GM13977 (cell line): ENCODE measurements around the gene PCDHGA12.
"Not testable (repeated sequence)": the region's sequence is repeated elsewhere in the genome, so short reads cannot be mapped to it uniquely, and the experiment has no call there.

ENCODE experiments used
- DNase-seq: peaks from one replicate; pipeline ENCODE4 v3.0.0; 2012; ENCODE audit warnings: low spot score
- CTCF ChIP-seq: IDR thresholded peaks from 2 replicates; pipeline ENCODE4 v1.5.1; 2012; ENCODE audit warnings: mild to moderate bottlenecking, control low read depth; ENCODE audit not compliant: insufficient read depth; ENCODE audit errors: extremely low read depth, missing control alignments
- in situ Hi-C: fragments of 300-500 bp; cut with MboI; formaldehyde crosslinking; loops from one replicate; pipeline ENCODE4 v1.12.0; 2022; ENCODE audit warnings: low sequenced_read_pairs, low pct_unique_long_range_greater_than_20kb, mixed read lengths, inconsistent platforms; ENCODE audit not compliant: unreplicated experiment

PCDHGA12 gene

DNA sequence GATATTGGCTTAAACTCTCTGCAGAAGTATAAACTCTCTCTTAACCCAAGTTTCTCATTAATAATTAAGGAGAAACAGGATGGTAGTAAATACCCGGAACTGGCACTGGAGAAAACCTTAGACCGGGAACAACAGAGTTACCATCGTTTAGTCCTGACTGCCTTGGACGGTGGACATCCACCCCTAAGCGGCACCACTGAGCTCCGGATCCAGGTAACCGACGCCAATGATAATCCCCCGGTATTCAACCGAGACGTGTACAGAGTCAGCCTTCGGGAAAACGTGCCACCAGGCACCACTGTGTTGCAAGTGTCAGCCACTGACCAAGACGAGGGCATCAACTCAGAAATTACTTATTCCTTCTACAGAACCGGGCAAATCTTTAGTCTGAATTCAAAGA is 31.7 kb upstream of the PCDHGA12 start:
- DNase-seq: no peak
- TF ChIP-seq CTCF: no peak
- in situ Hi-C loops: no loop called here

- no peak for DNase-seq
- in situ Hi-C loops: no loop called here
- TF ChIP-seq CTCF: no peak
Observed at GRCh38 chr5:141399555-141400258, 30.6 kb upstream of the PCDHGA12 start.

- in situ Hi-C loops: no loop called here
- peak; percentile 41 for TF ChIP-seq CTCF
- peak; percentile 68 for DNase-seq
Observed at GRCh38 chr5:141402553-141403243, 27.6 kb upstream of the PCDHGA12 start, which contains the start of gene PCDHGA9. Gene PCDHGA9 (plus strand): TSS chr5:141402778. CDS start chr5:141402953, 175 bp downstream.

- DNase-seq: no peak
- in situ Hi-C loops: no loop called here
- TF ChIP-seq CTCF: no peak
Observed at GRCh38 chr5:141403387-141403786, 26.9 kb upstream of the PCDHGA12 start.

DNA sequence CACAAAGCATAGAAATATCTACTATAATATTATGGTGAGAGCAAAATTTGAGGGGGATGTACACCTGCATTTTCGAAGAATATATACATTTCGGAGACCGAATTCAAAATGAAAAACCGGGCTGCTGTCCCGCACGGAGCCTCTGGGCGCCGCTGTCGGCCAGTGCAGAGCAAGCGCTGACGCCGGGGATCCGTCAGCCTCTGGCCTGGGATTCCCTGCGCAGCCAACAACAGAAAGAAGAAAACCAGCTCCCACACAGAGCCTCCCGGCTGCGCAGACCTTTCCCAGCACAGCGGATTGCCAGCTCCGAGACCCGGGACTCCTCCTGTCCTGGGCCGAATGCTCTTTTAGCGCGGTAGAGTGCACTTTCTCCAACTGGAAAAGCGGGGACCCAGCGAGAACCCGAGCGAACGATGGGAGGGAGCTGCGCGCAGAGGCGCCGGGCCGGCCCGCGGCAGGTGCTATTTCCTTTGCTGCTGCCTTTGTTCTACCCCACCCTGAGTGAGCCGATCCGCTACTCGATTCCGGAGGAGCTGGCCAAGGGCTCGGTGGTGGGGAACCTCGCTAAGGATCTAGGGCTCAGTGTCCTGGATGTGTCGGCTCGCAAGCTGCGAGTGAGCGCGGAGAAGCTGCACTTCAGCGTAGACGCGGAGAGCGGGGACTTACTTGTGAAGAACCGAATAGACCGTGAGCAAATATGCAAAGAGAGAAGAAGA is 22.4 kb upstream of the PCDHGA12 start, which contains the start of gene PCDHGB6:
Gene PCDHGB6 (plus strand): TSS at position 232 of the 716 bp plus-strand sequence. CDS start 182 bp downstream, at position 414.
- in situ Hi-C loops: not testable (repeated sequence)
- TF ChIP-seq CTCF: peak; percentile 66
- DNase-seq: peak; percentile 68

DNA sequence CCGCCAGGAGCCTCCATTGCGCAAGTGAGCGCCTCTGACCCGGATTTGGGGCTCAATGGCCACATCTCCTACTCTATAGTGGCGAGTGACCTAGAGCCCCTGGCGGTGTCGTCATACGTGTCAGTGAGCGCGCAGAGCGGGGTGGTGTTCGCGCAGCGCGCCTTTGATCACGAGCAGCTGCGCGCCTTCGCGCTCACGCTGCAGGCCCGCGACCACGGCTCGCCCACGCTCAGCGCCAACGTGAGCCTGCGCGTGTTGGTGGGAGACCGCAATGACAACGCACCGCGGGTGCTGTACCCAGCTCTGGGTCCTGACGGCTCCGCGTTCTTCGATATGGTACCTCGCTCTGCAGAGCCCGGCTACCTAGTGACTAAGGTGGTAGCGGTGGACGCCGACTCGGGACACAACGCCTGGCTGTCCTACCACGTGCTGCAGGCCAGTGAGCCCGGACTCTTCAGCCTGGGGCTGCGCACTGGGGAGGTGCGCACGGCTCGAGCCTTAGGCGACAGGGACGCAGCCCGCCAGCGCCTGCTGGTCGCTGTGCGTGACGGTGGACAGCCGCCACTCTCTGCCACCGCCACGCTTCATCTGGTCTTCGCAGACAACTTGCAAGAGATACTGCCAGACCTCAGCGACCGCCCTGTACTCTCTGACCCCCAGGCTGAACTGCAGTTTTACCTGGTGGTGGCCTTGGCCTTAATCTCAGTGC is 20.6 kb upstream of the PCDHGA12 start:
- no peak for TF ChIP-seq CTCF
- DNase-seq: no peak
- in situ Hi-C loops: no loop called here
